GM12864 (cell line): ENCODE measurements around the gene LMBRD2.

Experiments
- DNase-seq: peaks from one replicate; pipeline ENCODE4 v3.0.0-alpha.2; 2011; ENCODE audit warnings: low read depth
- H3K4me3 ChIP-seq: 2 replicates; pipeline ENCODE4 v1.5.1; 2011; ENCODE audit warnings: mild to moderate bottlenecking, low read depth, low read length, control low read depth
- CTCF ChIP-seq: IDR thresholded peaks from 2 replicates; pipeline ENCODE4 v1.5.1; 2011; ENCODE audit warnings: low read depth, mild to moderate bottlenecking, moderate library complexity, low read length, control low read depth, inconsistent platforms; ENCODE audit errors: missing control alignments

Gene LMBRD2

GRCh38 chr5:36161361-36161760, 9.7 kb upstream of the LMBRD2 start:
- DNase-seq: no peak
- no peak overlapping the region for H3K4me3 ChIP-seq
- TF ChIP-seq CTCF: no peak

- H3K4me3 ChIP-seq: no peak overlapping the region
- TF ChIP-seq CTCF: no peak
- no peak for DNase-seq
Measured at GRCh38 chr5:36160617-36161016, 8.9 kb upstream of the LMBRD2 start.

GRCh38 chr5:36158144-36158543, 6.5 kb upstream of the LMBRD2 start:
- DNase-seq: no peak
- no peak overlapping the region for H3K4me3 ChIP-seq
- TF ChIP-seq CTCF: no peak

GRCh38 chr5:36156619-36157018, 4.9 kb upstream of the LMBRD2 start:
- no peak for TF ChIP-seq CTCF
- DNase-seq: no peak
- H3K4me3 ChIP-seq: no peak overlapping the region

GRCh38 chr5:36156121-36156601, 4.5 kb upstream of the LMBRD2 start:
- no peak for DNase-seq
- no peak overlapping the region for H3K4me3 ChIP-seq
- no peak for TF ChIP-seq CTCF

- TF ChIP-seq CTCF: no peak
- no peak for DNase-seq
- H3K4me3 ChIP-seq: no peak overlapping the region
Measured at GRCh38 chr5:36155291-36155690, 3.6 kb upstream of the LMBRD2 start.

- H3K4me3 ChIP-seq: no peak overlapping the region; the same call in 1 of the 2 replicates
- TF ChIP-seq CTCF: no peak
- DNase-seq: no peak
Measured at GRCh38 chr5:36153726-36154125, 2.0 kb upstream of the LMBRD2 start.
